HG03565 (cell line): ENCODE data around the gene KLF3.
"Not testable (repeated sequence)": the region's sequence is repeated elsewhere in the genome, so short reads cannot be mapped to it uniquely, and the experiment has no call there.

ENCODE experiments used
- ATAC-seq: cut with Tn5 transposase; IDR thresholded peaks from one replicate; pipeline ENCODE4 v1.9.1; 2021; ENCODE audit warnings: mild to moderate bottlenecking, moderate library complexity; ENCODE audit not compliant: unreplicated experiment

KLF3 gene

GRCh38 chr4:38663801-38664705 lies at the start of gene KLF3:
Gene KLF3, plus strand, starts transcription at chr4:38664199. Its CDS starts 16,427 bp downstream, at chr4:38680626.
- ATAC-seq: peak; percentile 64

- ATAC-seq: no peak
These were observed 49.8 kb upstream of the KLF3 start for GRCh38 chr4:38614231-38614630.

- no peak for ATAC-seq
These were observed 48.2 kb upstream of the KLF3 start for GRCh38 chr4:38615847-38616246.

GRCh38 chr4:38618505-38618904 lies 45.5 kb upstream of the KLF3 start:
- no peak for ATAC-seq

- no peak for ATAC-seq
These were observed 44.7 kb upstream of the KLF3 start for GRCh38 chr4:38619316-38619715.

GRCh38 chr4:38620065-38620464 lies 43.9 kb upstream of the KLF3 start:
- no peak for ATAC-seq

- ATAC-seq: no peak
These were observed 43.4 kb upstream of the KLF3 start for GRCh38 chr4:38620527-38621027.

- ATAC-seq: no peak
These were observed 42.8 kb upstream of the KLF3 start for GRCh38 chr4:38621028-38621684.

- no peak for ATAC-seq
These were observed 42.2 kb upstream of the KLF3 start for GRCh38 chr4:38621831-38622230.

GRCh38 chr4:38622340-38622739 lies 41.7 kb upstream of the KLF3 start:
- not testable (repeated sequence) for ATAC-seq

GRCh38 chr4:38623260-38623659 lies 40.7 kb upstream of the KLF3 start:
- ATAC-seq: no peak

GRCh38 chr4:38624311-38624710 lies 39.7 kb upstream of the KLF3 start:
- ATAC-seq: no peak

- ATAC-seq: no peak
These were observed 38.5 kb upstream of the KLF3 start for GRCh38 chr4:38625508-38625907.

- not testable (repeated sequence) for ATAC-seq
These were observed 37.0 kb upstream of the KLF3 start for GRCh38 chr4:38626901-38627444.

- no peak for ATAC-seq
These were observed 33.5 kb upstream of the KLF3 start for GRCh38 chr4:38630519-38630918.

GRCh38 chr4:38634047-38634759 lies 29.8 kb upstream of the KLF3 start:
- ATAC-seq: no peak

GRCh38 chr4:38639242-38639641 lies 24.8 kb upstream of the KLF3 start:
- ATAC-seq: no peak

- no peak for ATAC-seq
These were observed 22.2 kb upstream of the KLF3 start for GRCh38 chr4:38641811-38642210.

- no peak for ATAC-seq
These were observed 19.8 kb upstream of the KLF3 start for GRCh38 chr4:38644201-38644600.

GRCh38 chr4:38647101-38647819 lies 16.7 kb upstream of the KLF3 start:
- ATAC-seq: no peak
